ENCODE results near the gene ATP8B2.

ATP8B2 gene

GRCh38 chr1:154326546-154327465, 1.5 kb downstream of the ATP8B2 start:
- H3K4me1 ChIP-seq = peaks cover 50% of the 10 kb centered on the region
- no peaks in the 10 kb centered on the region for H3K9me3 ChIP-seq
- H3K9ac ChIP-seq = peak overlapping the region; percentile 97
- H3K27me3 ChIP-seq = no peaks in the 10 kb centered on the region
- H3K4me2 ChIP-seq = peak overlapping the region; percentile 98
- TF ChIP-seq Cebpa-rat (IDR thresholded peaks at IDR 0.05) = no peak
- peaks cover 30% of the 10 kb centered on the region for H4K20me1 ChIP-seq
- peaks cover 26% of the 10 kb centered on the region for H3K36me3 ChIP-seq
- H3K27ac ChIP-seq = peak overlapping the region; percentile 98
- peak overlapping the region; percentile 87 for H3K4me3 ChIP-seq

- peaks cover 51% of the 10 kb centered on the region for H3K4me1 ChIP-seq
- H3K4me2 ChIP-seq = peak overlapping the region; percentile 98
- H3K9ac ChIP-seq = peak overlapping the region; percentile 97
- peaks cover 34% of the 10 kb centered on the region for H3K36me3 ChIP-seq
- H3K4me3 ChIP-seq = peak overlapping the region; percentile 87
- no peak for TF ChIP-seq Cebpa-rat (IDR thresholded peaks at IDR 0.05)
- H3K27me3 ChIP-seq = no peaks in the 10 kb centered on the region
- H3K27ac ChIP-seq = peak overlapping the region; percentile 98
- peaks cover 35% of the 10 kb centered on the region for H4K20me1 ChIP-seq
- H3K9me3 ChIP-seq = no peaks in the 10 kb centered on the region
Measured at GRCh38 chr1:154327466-154328317, 2.4 kb downstream of the ATP8B2 start.

GRCh38 chr1:154328318-154329151, 3.2 kb downstream of the ATP8B2 start:
- H4K20me1 ChIP-seq = peaks cover 36% of the 10 kb centered on the region
- peak overlapping the region; percentile 97 for H3K9ac ChIP-seq
- H3K4me1 ChIP-seq = peaks cover 59% of the 10 kb centered on the region
- no peaks in the 10 kb centered on the region for H3K27me3 ChIP-seq
- H3K36me3 ChIP-seq = peaks cover 43% of the 10 kb centered on the region
- peak overlapping the region; percentile 98 for H3K27ac ChIP-seq
- TF ChIP-seq Cebpa-rat (IDR thresholded peaks at IDR 0.05) = no peak
- no peaks in the 10 kb centered on the region for H3K9me3 ChIP-seq
- peak overlapping the region; percentile 87 for H3K4me3 ChIP-seq
- peak overlapping the region; percentile 98 for H3K4me2 ChIP-seq

- Histone ChIP-seq H3K4me3 (peak overlapping the region; percentile 87), H3K4me2 (peak overlapping the region; percentile 98), H3K27ac (peak overlapping the region; percentile 98), H3K27me3 (no peaks in the 10 kb centered on the region), H4K20me1 (peaks cover 36% of the 10 kb centered on the region), H3K9ac (peak overlapping the region; percentile 97; the same call in 1 of the 2 replicates), H3K36me3 (peaks cover 49% of the 10 kb centered on the region), H3K4me1 (peaks cover 56% of the 10 kb centered on the region), H3K9me3 (no peaks in the 10 kb centered on the region)
- TF ChIP-seq Cebpa-rat (IDR thresholded peaks at IDR 0.05) = no peak
Measured at GRCh38 chr1:154329152-154329521, 3.8 kb downstream of the ATP8B2 start.

GRCh38 chr1:154329551-154330131, 4.3 kb downstream of the ATP8B2 start:
- no peak for TF ChIP-seq Cebpa-rat (IDR thresholded peaks at IDR 0.05)
- peak overlapping the region; percentile 98 for H3K4me2 ChIP-seq
- peaks cover 54% of the 10 kb centered on the region for H3K36me3 ChIP-seq
- H3K27me3 ChIP-seq = no peaks in the 10 kb centered on the region
- peaks cover 36% of the 10 kb centered on the region for H4K20me1 ChIP-seq
- no peaks in the 10 kb centered on the region for H3K9me3 ChIP-seq
- peak overlapping the region; percentile 98; the same call in 1 of the 2 replicates for H3K27ac ChIP-seq
- H3K4me3 ChIP-seq = no peak overlapping the region; the same call in 1 of the 2 replicates
- peaks cover 57% of the 10 kb centered on the region for H3K4me1 ChIP-seq
- H3K9ac ChIP-seq = no peak overlapping the region

GRCh38 chr1:154330669-154331068, 5.3 kb downstream of the ATP8B2 start:
- Histone ChIP-seq H3K9me3 (no peaks in the 10 kb centered on the region), H3K36me3 (peaks cover 62% of the 10 kb centered on the region), H3K4me1 (peaks cover 65% of the 10 kb centered on the region), H4K20me1 (peaks cover 36% of the 10 kb centered on the region), H3K27me3 (no peaks in the 10 kb centered on the region), H3K4me3 (no peak overlapping the region), H3K27ac (no peak overlapping the region), H3K4me2 (no peak overlapping the region), H3K9ac (no peak overlapping the region)
- no peak for TF ChIP-seq Cebpa-rat (IDR thresholded peaks at IDR 0.05)

- Histone ChIP-seq H3K4me3 (no peak overlapping the region), H3K36me3 (peaks cover 97% of the 10 kb centered on the region)
Measured at GRCh38 chr1:154334079-154335024, 9.0 kb downstream of the ATP8B2 start.

More at GRCh38 chr1:154334079-154335024, 9.0 kb downstream of the ATP8B2 start:
- peaks cover 20% of the 10 kb centered on the region for H4K20me1 ChIP-seq
- peak overlapping the region; percentile 72 for H3K4me2 ChIP-seq
- no peaks in the 10 kb centered on the region for H3K9me3 ChIP-seq
- H3K27ac ChIP-seq = peak overlapping the region; percentile 63; the same call in 1 of the 2 replicates
- no peak for TF ChIP-seq Cebpa-rat (IDR thresholded peaks at IDR 0.05)
- peak overlapping the region; percentile 38; the same call in 1 of the 2 replicates for H3K9ac ChIP-seq
- H3K27me3 ChIP-seq = no peaks in the 10 kb centered on the region
- peaks cover 39% of the 10 kb centered on the region for H3K4me1 ChIP-seq
